Esophagus muscularis mucosa (tissue), 4 donors: Measurements from ENCODE around the gene GATA1. TPM values are rescaled to one million over a fixed set of nuclear protein-coding genes. Genes with fewer than 3 reads are reported as not detected.

Experiments used
- DNase-seq: peaks from one replicate; pipeline ENCODE4 v3.0.0-alpha.2; 2017; ENCODE audit errors: extremely low spot score
- H3K27ac ChIP-seq, 4 donors: fragments of 200-600 bp; sonication (generic); replicated peaks in 1 of 4; 1 replicate in 3 of 4; 2 replicates in 1 of 4; pipeline ENCODE4 v1.5.1; 2016 to 2019; ENCODE audit warnings: mild to moderate bottlenecking in 1 of 4
- H3K27me3 ChIP-seq, 4 donors: fragments of 200-600 bp; sonication (generic); one replicate each; pipeline versions ENCODE4 v1.5.1 to v1.6.0; 2016 to 2019
- H3K36me3 ChIP-seq, 4 donors: fragments of 200-600 bp; sonication (generic); one replicate each; pipeline ENCODE4 v1.5.1; 2016 to 2019
- H3K4me1 ChIP-seq, 4 donors: fragments of 200-600 bp; sonication (generic); one replicate each; pipeline ENCODE4 v1.5.1; 2016 to 2019
- H3K4me3 ChIP-seq, 4 donors: fragments of 200-600 bp; sonication (generic); 1 replicate in 2 of 4; 2 replicates in 2 of 4; pipeline ENCODE4 v1.5.1; 2016 to 2019; ENCODE audit warnings: mild to moderate bottlenecking in 4 of 4, moderate library complexity in 1 of 4
- H3K9me3 ChIP-seq, 4 donors: fragments of 200-600 bp; sonication (generic); 1 replicate in 3 of 4; 2 replicates in 1 of 4; pipeline ENCODE4 v1.5.1; 2016 to 2019
- EP300 ChIP-seq: sonication (generic); formaldehyde crosslinking; IDR thresholded peaks from one replicate; pipeline ENCODE4 v1.6.1; 2017; ENCODE audit warnings: antibody characterized with exemption
- POLR2A ChIP-seq: fragments of 450-650 bp; IDR thresholded peaks from one replicate; pipeline ENCODE4 v1.6.1; 2017; ENCODE audit warnings: antibody characterized with exemption, moderate library complexity, mild to moderate bottlenecking, low read depth
- POLR2AphosphoS5 ChIP-seq, 2 donors: sonication (generic); formaldehyde crosslinking; IDR thresholded peaks; one replicate each; pipeline ENCODE4 v1.6.1; 2017; ENCODE audit warnings: antibody characterized with exemption in 2 of 2
- WGBS: methylation state at CpG from one replicate; pipeline ENCODE4 v1.1.5; 2018; 5-methylcytosine and 5-hydroxymethylcytosine counted together
- intact Hi-C: fragments of 100-400 bp; cut with DNase I; formaldehyde crosslinking; loops from one replicate; pipeline ENCODE4 v1.15.1; 2023
- total RNA-seq, 4 donors: library from RNA; depleted of rRNA; stranded (reverse); fragments of >200 nt; gene quantifications; one replicate each; pipeline versions ENCODE4 v1.1.0 to v1.2.1, GENCODE V29; 2016
- TF ChIP-seq, protein P1 (sequence below), 3 experiments: fragments of 200-600 bp in 2 of 3; fragments of 450-650 bp in 1 of 3; sonication (generic) in 2 of 3; IDR thresholded peaks; one replicate each; pipeline ENCODE4 v1.5.1; 2017 to 2019; ENCODE audit warnings: antibody characterized with exemption in 3 of 3, mild to moderate bottlenecking in 2 of 3, moderate library complexity in 1 of 3

GATA1 gene
- total RNA-seq, 4 donors from 2014 or later = 0.50 TPM; not detected in 3

DNA sequence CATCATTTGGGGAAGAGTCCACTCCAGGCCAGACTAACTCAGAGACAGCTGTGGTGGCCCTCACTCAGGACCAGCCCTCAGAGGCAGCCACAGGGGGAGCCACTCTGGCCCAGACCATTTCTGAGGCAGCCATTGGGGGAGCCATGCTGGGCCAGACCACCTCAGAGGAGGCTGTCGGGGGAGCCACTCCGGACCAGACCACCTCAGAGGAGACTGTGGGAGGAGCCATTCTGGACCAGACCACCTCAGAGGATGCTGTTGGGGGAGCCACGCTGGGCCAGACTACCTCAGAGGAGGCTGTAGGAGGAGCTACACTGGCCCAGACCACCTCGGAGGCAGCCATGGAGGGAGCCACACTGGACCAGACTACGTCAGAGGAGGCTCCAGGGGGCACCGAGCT is 36.7 kb downstream of the GATA1 start:
- 70% methylated on average over 3 of the region's 6 CpGs for WGBS
- DNase-seq = no peak
- Histone ChIP-seq H3K36me3 (peaks cover 0 to 78% (median 59%) of the 10 kb centered on the region in 4 donors), H3K4me3 (no peak overlapping the region), H3K4me1 (no peaks in the 10 kb centered on the region), H3K9me3 (peaks cover 0 to 19% (median 0%) of the 10 kb centered on the region in 4 donors), H3K27ac (no peak overlapping the region), H3K27me3 (no peaks in the 10 kb centered on the region)
- intact Hi-C loops = no loop called here
- no peak for TF ChIP-seq POLR2AphosphoS5 (IDR thresholded peaks at IDR 0.05)
- no peak for TF ChIP-seq POLR2A
- TF ChIP-seq, protein P1, sequence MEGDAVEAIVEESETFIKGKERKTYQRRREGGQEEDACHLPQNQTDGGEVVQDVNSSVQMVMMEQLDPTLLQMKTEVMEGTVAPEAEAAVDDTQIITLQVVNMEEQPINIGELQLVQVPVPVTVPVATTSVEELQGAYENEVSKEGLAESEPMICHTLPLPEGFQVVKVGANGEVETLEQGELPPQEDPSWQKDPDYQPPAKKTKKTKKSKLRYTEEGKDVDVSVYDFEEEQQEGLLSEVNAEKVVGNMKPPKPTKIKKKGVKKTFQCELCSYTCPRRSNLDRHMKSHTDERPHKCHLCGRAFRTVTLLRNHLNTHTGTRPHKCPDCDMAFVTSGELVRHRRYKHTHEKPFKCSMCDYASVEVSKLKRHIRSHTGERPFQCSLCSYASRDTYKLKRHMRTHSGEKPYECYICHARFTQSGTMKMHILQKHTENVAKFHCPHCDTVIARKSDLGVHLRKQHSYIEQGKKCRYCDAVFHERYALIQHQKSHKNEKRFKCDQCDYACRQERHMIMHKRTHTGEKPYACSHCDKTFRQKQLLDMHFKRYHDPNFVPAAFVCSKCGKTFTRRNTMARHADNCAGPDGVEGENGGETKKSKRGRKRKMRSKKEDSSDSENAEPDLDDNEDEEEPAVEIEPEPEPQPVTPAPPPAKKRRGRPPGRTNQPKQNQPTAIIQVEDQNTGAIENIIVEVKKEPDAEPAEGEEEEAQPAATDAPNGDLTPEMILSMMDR (IDR thresholded peaks at IDR 0.05) = no peak
- no peak for TF ChIP-seq EP300

DNA sequence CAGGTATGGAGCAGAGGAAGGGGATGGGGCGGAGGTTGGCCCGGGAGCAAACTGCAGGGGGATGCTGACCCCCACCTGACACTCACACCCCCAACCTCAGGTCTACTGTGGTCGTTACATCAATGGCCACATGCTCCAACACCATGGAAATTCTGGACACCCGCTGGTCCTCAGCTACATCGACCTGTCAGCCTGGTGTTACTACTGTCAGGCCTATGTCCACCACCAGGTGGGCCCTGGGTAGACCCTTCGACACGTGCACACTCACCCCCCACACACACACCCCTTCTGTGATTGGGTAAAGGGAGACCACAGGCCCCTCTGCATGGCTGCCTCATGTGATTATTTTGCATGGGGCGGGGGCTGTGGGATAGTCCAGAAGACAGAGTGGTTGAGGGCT is 37.7 kb downstream of the GATA1 start:
- Histone ChIP-seq H3K4me3 (no peak overlapping the region), H3K27ac (no peak overlapping the region), H3K4me1 (no peaks in the 10 kb centered on the region), H3K27me3 (no peaks in the 10 kb centered on the region), H3K36me3 (peaks cover 0 to 68% (median 54%) of the 10 kb centered on the region in 4 donors), H3K9me3 (peaks cover 0 to 19% (median 0%) of the 10 kb centered on the region in 4 donors)
- DNase-seq = no peak
- TF ChIP-seq, protein P1 (IDR thresholded peaks at IDR 0.05) = no peak
- TF ChIP-seq POLR2AphosphoS5 (IDR thresholded peaks at IDR 0.05) (no peak), EP300 (no peak), POLR2A (no peak)
- intact Hi-C loops = no loop called here
- WGBS = 84% methylated on average over 6 of the region's 8 CpGs

DNA sequence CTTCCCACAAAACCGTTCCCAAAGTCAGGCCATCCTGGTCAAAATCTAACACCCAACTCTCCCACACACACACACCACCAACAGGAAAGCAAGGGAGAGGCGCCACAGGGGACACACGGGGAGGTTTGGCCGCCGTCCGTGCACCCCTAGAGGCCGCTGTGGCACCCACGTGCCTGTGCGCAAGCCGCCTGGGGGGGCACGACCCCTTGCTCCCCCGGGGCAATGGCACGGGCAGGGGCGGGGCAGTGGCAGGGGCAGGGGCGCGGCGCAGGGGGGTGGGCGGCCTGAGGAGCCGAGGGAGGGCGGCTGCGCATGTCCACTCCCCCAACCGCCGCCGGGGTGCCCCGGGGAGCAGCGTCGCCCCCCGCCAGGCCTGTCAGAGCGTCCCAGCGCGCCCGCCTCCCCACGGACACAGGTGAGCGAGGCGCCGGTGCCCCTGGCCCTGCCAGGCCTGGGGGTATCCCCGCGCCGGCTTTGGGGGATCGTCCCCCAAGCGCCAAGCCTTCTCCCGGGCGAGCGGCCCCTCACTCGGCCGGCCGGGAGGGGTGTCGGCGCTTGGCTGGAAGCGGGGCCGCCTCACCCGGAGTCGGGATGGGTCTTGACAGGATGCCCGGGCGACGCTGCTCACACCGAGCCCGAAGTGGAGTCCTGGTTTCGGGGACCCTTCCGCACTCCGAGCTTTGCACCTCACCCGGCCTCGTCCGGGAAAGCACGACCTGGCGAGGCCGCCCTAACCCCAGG is 39.9 kb downstream of the GATA1 start, which contains the start of gene ERAS:
ERAS (plus strand) TSS at position 379 of the 741 bp plus-strand sequence. CDS start 2,611 bp downstream, outside the sequence.
- DNase-seq = no peak
- H3K27ac ChIP-seq = no peak within 1 kb of the TSS
- peaks cover 0 to 19% (median 0%) of the 10 kb centered on the region in 4 donors for H3K9me3 ChIP-seq
- intact Hi-C loops = no loop called here
- H3K4me1 ChIP-seq = peaks cover 0 to 4% (median 0%) of the 10 kb centered on the region in 4 donors
- WGBS = 70% methylated on average over 19 of the region's 67 CpGs
- no peak within 1 kb of the TSS for H3K4me3 ChIP-seq
- peaks cover 0 to 8% (median 4%) of the 10 kb centered on the region in 4 donors for H3K27me3 ChIP-seq
- TF ChIP-seq, protein P1 (IDR thresholded peaks at IDR 0.05) = no peak
- no peak for TF ChIP-seq POLR2AphosphoS5 (IDR thresholded peaks at IDR 0.05)
- no peak for TF ChIP-seq EP300
- TF ChIP-seq POLR2A = no peak
- H3K36me3 ChIP-seq = peaks cover 0 to 51% (median 41%) of the 10 kb centered on the region in 4 donors

DNA sequence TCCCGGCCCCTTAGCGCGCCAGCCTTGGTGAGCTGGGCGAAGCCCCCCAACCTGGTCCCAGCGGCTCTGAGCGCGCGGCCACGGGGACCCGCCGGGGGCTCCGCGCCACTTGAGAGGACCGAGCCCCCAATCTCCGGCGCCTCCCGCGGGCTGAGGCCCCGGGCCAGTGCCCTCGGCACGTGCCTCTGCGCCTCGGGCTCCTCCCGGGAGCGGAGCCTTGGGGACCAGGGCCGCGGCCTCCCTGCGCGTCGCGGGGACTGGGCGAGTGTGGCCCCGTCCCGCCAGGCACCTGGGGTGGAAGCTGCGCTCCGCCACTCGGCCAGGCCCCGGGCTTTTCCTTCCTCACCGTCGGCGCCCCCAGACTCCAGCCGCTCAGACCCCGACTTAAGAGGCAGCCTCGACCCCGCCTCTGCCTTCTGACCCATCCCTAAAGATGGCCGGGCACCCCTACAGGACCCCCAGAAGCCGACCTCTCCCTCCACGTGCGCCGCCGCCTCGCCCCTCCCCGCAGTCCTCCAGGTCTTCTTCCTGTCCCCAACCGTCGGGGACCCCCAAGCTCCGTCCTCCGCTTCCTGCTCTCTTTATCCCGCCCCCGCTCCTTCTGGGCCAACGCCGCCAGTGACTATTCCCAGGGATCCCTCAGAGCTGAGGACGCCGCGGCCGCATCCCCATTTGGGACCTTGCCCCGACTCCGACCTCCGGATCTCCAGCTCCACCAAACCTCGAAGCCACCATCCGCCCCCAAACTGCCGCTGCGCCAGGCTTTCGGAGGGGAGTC is 40.7 kb downstream of the GATA1 start:
- no peak for TF ChIP-seq EP300
- no peak for TF ChIP-seq POLR2A
- TF ChIP-seq, protein P1 (IDR thresholded peaks at IDR 0.05) = no peak
- no peak for TF ChIP-seq POLR2AphosphoS5 (IDR thresholded peaks at IDR 0.05)
- WGBS = 71% methylated on average over 45 of the region's 73 CpGs
- no peak for DNase-seq
- Histone ChIP-seq H3K27ac (no peak overlapping the region), H3K36me3 (peaks cover 0 to 45% (median 35%) of the 10 kb centered on the region in 4 donors), H3K4me1 (peaks cover 0 to 11% (median 4%) of the 10 kb centered on the region in 4 donors), H3K4me3 (no peak overlapping the region), H3K9me3 (peaks cover 0 to 19% (median 0%) of the 10 kb centered on the region in 4 donors), H3K27me3 (peaks cover 0 to 16% (median 8%) of the 10 kb centered on the region in 4 donors)
- intact Hi-C loops = no loop called here
